ENCODE measurements around the gene JAML. TPM values are rescaled to one million over a fixed set of nuclear protein-coding genes. Genes with fewer than 3 reads are reported as not detected.

JAML gene
- total and polyA plus RNA-seq, 9 of the 15 experiments (the other 6 are each of a cell fraction or from before 2014, with no cell fraction given): 0.05 to 0.32 (median 0.22) TPM; not detected in 4

DNA sequence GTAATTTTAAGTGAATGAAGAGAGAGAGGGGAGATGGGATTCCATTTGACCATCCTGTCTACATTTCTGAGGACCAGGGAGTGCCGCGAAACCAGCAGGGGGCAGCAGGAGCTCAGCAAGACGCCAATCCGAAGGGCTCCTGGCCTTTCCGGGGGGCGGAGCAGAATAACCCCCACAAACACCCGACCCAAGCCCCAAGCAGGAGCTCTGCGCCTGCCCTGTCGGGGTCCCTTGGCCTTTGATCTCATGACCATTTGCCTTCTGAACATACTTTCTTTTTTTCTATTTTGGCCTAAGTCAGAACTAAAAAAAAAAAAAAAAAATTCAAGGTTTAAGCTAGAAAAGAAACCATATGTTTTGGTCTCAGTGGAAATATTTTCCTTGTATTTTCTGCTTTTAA, 26.4 kb downstream of the JAML start:
- Histone ChIP-seq H3K9me1 (ENCODE audit: control insufficient read depth, insufficient read depth, low read length) (no peaks in the 10 kb centered on the region), H3K4me1 (replicated peaks in 1 of 2; ENCODE audit: control insufficient read depth in 2 of 2, insufficient read depth in 2 of 2, low read length in 2 of 2) (0 out of 5 replicates have a peak, but pooled peaks cover 0 to 3% of the 10 kb centered on the region in 2 experiments), H2AFZ (ENCODE audit: low read depth, low read length) (peak overlapping the region; percentile 43), H3K4me2 (ENCODE audit: insufficient read depth, low read length) (no peak overlapping the region), H3K9ac (ENCODE audit: insufficient read depth in 1 of 2, low read depth in 2 of 2, low read length in 2 of 2) (no peak overlapping the region), H3K36me3 (ENCODE audit: control insufficient read depth, insufficient read depth, low read length) (no peaks in the 10 kb centered on the region), H3K9me3 (replicated peaks; ENCODE audit: control insufficient read depth, insufficient read depth, low read depth, low read length) (no peaks in the 10 kb centered on the region), H3K27ac (ENCODE audit: extremely low read depth, low read depth, low read length) (no peak overlapping the region), H3K27me3 (ENCODE audit: control insufficient read depth in 2 of 2, insufficient read depth in 2 of 2, low read length in 2 of 2) (peaks cover 0 to 33% of the 10 kb centered on the region in 2 experiments; a peak in 4 of 5 replicates), H3K79me2 (ENCODE audit: control insufficient read depth, insufficient read depth, low read length) (no peaks in the 10 kb centered on the region), H4K20me1 (replicated peaks; ENCODE audit: control insufficient read depth, insufficient read depth, low read length) (no peaks in the 10 kb centered on the region), H3K4me3 (no peak overlapping the region)
- 5% methylated on average over 9 of the region's 9 CpGs for WGBS (ENCODE audit: insufficient coverage, low coverage, missing lambda C conversion rate)
- no TSS peak for BruUV-seq (replicated peaks)
- CTCF ChIA-PET (ENCODE audit: low intra/inter-chr PET ratio): interaction anchor here (0.6 to 2.9 kb wide), 7 partner anchors 17 to 330 kb away, joined by 3 to 39 read pairs (median 4); no protein-coding TSS in a partner anchor
- FAIRE-seq (peak; percentile 82), ATAC-seq (peak; percentile 98), DNase-seq (ENCODE audit: extremely low read depth in 1 of 4, low spot score in 3 of 4) (peak; percentile 78 to 83 (median 80))
- intact Hi-C loops (cut with micrococcal nuclease): loop anchor here (1.0 to 2.0 kb wide), 5 partner anchors 92 to 368 kb away; no protein-coding TSS in a partner anchor
- in situ Hi-C loops (cut with MboI): loop anchor here (5.0 kb wide), 2 partner anchors 99 to 294 kb away; no protein-coding TSS in a partner anchor
- POLR2A ChIA-PET: interaction anchor here (0.6 to 0.7 kb wide), 3 partner anchors 31 to 455 kb away, joined by 3 to 5 read pairs (median 3); no protein-coding TSS in a partner anchor
- 0 out of 2 replicates have a peak, but pooled peaks have one; percentile 28 for TF ChIP-seq ZNF766 (CRISPR knock-in tag; conservative IDR thresholded peaks at IDR 0.05)
- TF ChIP-seq, protein P1, sequence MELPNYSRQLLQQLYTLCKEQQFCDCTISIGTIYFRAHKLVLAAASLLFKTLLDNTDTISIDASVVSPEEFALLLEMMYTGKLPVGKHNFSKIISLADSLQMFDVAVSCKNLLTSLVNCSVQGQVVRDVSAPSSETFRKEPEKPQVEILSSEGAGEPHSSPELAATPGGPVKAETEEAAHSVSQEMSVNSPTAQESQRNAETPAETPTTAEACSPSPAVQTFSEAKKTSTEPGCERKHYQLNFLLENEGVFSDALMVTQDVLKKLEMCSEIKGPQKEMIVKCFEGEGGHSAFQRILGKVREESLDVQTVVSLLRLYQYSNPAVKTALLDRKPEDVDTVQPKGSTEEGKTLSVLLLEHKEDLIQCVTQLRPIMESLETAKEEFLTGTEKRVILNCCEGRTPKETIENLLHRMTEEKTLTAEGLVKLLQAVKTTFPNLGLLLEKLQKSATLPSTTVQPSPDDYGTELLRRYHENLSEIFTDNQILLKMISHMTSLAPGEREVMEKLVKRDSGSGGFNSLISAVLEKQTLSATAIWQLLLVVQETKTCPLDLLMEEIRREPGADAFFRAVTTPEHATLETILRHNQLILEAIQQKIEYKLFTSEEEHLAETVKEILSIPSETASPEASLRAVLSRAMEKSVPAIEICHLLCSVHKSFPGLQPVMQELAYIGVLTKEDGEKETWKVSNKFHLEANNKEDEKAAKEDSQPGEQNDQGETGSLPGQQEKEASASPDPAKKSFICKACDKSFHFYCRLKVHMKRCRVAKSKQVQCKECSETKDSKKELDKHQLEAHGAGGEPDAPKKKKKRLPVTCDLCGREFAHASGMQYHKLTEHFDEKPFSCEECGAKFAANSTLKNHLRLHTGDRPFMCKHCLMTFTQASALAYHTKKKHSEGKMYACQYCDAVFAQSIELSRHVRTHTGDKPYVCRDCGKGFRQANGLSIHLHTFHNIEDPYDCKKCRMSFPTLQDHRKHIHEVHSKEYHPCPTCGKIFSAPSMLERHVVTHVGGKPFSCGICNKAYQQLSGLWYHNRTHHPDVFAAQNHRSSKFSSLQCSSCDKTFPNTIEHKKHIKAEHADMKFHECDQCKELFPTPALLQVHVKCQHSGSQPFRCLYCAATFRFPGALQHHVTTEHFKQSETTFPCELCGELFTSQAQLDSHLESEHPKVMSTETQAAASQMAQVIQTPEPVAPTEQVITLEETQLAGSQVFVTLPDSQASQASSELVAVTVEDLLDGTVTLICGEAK (IDR thresholded peaks at IDR 0.05): no peak
- TF ChIP-seq, protein P1 (CRISPR knock-in tag; IDR thresholded peaks at IDR 0.05): no peak
- peak; percentile 38; the same call in 1 of the 2 replicates for TF ChIP-seq KLF16 (IDR thresholded peaks at IDR 0.05)
- no peak for TF ChIP-seq ESRRB (CRISPR knock-in tag; IDR thresholded peaks at IDR 0.05; ENCODE audit: borderline replicate concordance)
- TF ChIP-seq LARP7 (IDR thresholded peaks at IDR 0.05): no peak
- TF ChIP-seq RB1 (IDR thresholded peaks at IDR 0.05; ENCODE audit: low read depth): 0 out of 2 replicates have a peak, but pooled peaks have one; percentile 36
- TF ChIP-seq YY1 (IDR thresholded peaks at IDR 0.05; ENCODE audit: borderline replicate concordance in 1 of 3, control insufficient read depth in 1 of 3, extremely low read depth in 1 of 3, insufficient read depth in 3 of 3, insufficient read length in 1 of 3, insufficient replicate concordance in 2 of 3, low read depth in 1 of 3, low read length in 2 of 3): peak in 2 of 3 experiments; percentile 10 to 30
- TF ChIP-seq, protein P2, sequence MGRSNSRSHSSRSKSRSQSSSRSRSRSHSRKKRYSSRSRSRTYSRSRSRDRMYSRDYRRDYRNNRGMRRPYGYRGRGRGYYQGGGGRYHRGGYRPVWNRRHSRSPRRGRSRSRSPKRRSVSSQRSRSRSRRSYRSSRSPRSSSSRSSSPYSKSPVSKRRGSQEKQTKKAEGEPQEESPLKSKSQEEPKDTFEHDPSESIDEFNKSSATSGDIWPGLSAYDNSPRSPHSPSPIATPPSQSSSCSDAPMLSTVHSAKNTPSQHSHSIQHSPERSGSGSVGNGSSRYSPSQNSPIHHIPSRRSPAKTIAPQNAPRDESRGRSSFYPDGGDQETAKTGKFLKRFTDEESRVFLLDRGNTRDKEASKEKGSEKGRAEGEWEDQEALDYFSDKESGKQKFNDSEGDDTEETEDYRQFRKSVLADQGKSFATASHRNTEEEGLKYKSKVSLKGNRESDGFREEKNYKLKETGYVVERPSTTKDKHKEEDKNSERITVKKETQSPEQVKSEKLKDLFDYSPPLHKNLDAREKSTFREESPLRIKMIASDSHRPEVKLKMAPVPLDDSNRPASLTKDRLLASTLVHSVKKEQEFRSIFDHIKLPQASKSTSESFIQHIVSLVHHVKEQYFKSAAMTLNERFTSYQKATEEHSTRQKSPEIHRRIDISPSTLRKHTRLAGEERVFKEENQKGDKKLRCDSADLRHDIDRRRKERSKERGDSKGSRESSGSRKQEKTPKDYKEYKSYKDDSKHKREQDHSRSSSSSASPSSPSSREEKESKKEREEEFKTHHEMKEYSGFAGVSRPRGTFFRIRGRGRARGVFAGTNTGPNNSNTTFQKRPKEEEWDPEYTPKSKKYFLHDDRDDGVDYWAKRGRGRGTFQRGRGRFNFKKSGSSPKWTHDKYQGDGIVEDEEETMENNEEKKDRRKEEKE (IDR thresholded peaks at IDR 0.05; ENCODE audit: borderline replicate concordance in 1 of 2, control insufficient read depth in 1 of 2, low read depth in 2 of 2, low read length in 1 of 2): no peak
